Neural crest cell (in vitro differentiated cells): ENCODE data around the gene ANKRD27. TPM values are rescaled to one million over a fixed set of nuclear protein-coding genes. Genes with fewer than 3 reads are reported as not detected.
A peak's percentile ranks its signal among the peaks of the same experiment; 100 is the strongest.
"Not testable (repeated sequence)": the region's sequence is repeated elsewhere in the genome, so short reads cannot be mapped to it uniquely, and the experiment has no call there.

Experiments
- DNase-seq: peaks from one replicate; pipeline ENCODE4 v3.0.0; 2021; ENCODE audit warnings: low read depth, mixed read lengths, low spot score
- H3K27ac Mint-ChIP-seq: one replicate; pipeline ENCODE4 v1.8.0; 2021; ENCODE audit warnings: mild to moderate bottlenecking, mixed read lengths; ENCODE audit not compliant: unreplicated experiment
- H3K27me3 Mint-ChIP-seq: 2 replicates; pipeline ENCODE4 v1.8.0; 2021; ENCODE audit warnings: low read depth, mild to moderate bottlenecking, mixed read lengths
- H3K36me3 Mint-ChIP-seq: 2 replicates; pipeline ENCODE4 v1.8.0; 2021; ENCODE audit warnings: low read depth, mild to moderate bottlenecking, mixed read lengths
- H3K4me1 Mint-ChIP-seq: 2 replicates; pipeline ENCODE4 v1.8.0; 2021; ENCODE audit warnings: mixed read lengths
- H3K4me3 Mint-ChIP-seq: one replicate; pipeline ENCODE4 v1.8.0; 2021; ENCODE audit warnings: mild to moderate bottlenecking, mixed read lengths
- H3K9me3 Mint-ChIP-seq: 2 replicates; pipeline ENCODE4 v1.8.0; 2021; ENCODE audit warnings: mixed read lengths
- total RNA-seq: library from RNA; stranded (reverse); gene quantifications from 2 replicates; pipeline ENCODE4 v1.2.1, GENCODE V29; 2021
- TF ChIP-seq, protein P1 (sequence below): fragments of 200-600 bp; sonication (generic); conservative IDR thresholded peaks from 2 replicates; pipeline ENCODE4 v1.5.0; 2021; ENCODE audit warnings: antibody characterized with exemption, mild to moderate bottlenecking

The ANKRD27 gene
- total RNA-seq, 1 donor from 2014 or later = 25.1 TPM

DNA sequence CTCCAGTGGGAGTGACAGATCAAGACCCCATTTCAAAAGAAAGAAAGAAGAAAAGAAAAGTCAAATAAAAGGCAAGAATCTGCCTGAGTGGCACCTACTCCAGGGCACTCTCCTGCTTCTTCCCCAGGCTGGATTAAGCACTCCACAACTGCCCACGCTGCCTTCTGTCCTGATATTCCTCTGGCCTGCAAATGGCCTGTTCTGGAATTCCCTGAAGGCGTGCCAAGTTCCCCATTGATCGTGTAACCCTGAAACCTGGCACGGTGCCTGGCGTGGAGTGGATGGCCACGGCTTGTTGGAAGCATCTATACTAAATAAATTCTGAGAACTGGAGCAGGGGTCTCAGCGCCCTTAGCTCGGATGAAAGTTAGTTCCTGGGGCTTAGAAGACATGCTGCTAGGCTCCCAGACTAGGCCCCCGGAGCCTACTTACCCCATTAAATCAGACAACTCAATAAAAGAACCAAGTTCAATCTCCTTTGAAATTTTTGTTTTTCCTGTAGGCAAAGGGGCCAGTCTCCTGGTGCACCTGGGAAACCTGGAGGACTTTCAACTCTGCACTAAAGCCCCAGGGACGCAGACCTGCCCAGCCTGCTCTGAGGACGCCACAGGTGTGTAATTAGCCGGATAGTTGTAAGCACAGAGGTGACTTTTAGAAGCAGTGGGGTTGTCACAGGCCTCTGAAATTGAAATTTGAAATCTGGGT, 21.9 kb downstream of the ANKRD27 start:
- Mint-ChIP-seq H3K36me3 (no peaks in the 10 kb centered on the region), H3K27me3 (no peaks in the 10 kb centered on the region), H3K27ac (no peak overlapping the region), H3K9me3 (no peaks in the 10 kb centered on the region), H3K4me1 (peaks cover 7% of the 10 kb centered on the region), H3K4me3 (no peak overlapping the region)
- no peak for DNase-seq
- TF ChIP-seq, protein P1, sequence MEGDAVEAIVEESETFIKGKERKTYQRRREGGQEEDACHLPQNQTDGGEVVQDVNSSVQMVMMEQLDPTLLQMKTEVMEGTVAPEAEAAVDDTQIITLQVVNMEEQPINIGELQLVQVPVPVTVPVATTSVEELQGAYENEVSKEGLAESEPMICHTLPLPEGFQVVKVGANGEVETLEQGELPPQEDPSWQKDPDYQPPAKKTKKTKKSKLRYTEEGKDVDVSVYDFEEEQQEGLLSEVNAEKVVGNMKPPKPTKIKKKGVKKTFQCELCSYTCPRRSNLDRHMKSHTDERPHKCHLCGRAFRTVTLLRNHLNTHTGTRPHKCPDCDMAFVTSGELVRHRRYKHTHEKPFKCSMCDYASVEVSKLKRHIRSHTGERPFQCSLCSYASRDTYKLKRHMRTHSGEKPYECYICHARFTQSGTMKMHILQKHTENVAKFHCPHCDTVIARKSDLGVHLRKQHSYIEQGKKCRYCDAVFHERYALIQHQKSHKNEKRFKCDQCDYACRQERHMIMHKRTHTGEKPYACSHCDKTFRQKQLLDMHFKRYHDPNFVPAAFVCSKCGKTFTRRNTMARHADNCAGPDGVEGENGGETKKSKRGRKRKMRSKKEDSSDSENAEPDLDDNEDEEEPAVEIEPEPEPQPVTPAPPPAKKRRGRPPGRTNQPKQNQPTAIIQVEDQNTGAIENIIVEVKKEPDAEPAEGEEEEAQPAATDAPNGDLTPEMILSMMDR = no peak

DNA sequence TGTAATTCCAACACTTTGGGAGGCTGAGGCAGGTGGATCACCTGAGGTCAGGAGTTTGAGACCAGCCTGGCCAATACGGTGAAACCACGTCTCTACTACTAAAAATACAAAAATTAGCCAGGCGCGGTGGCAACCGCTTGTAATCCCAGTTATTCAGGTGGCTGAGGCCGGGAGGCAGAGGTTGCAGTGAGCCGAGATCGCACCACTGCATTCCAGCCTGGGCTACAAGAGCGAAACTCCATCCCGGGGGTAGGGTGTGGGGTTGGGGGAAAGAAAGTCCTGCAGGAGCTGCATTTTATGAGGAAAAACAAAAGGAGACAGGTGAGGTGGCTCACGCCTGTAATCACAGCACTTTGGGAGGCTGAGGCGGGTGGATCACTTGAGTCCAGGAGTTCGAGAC, 22.6 kb downstream of the ANKRD27 start:
- DNase-seq, H3K27ac Mint-ChIP-seq, H3K4me1 Mint-ChIP-seq, H3K9me3 Mint-ChIP-seq, H3K36me3 Mint-ChIP-seq, H3K4me3 Mint-ChIP-seq, H3K27me3 Mint-ChIP-seq: not testable (repeated sequence)

DNA sequence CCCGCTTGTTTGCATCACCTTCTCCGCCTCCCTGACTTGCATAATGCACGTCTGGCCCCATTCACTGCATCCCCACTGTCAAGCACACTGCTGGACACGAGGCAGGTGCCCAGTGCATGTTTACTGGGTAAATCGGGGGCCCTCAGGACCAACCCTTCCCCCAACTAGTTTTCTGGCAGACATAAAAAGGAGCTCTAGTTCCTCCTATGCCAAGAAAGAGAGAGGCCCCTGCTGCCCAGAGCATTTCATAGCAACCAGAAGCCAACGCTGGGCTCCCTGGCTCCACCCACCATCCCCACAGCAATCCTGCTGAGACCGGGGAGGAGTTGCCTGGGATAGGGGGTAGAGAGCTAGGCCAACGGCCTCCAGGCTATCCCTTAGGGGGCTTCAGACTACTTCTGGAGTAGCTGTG, 23.2 kb downstream of the ANKRD27 start:
- H3K27me3 Mint-ChIP-seq = no peaks in the 10 kb centered on the region
- no peak overlapping the region for H3K27ac Mint-ChIP-seq

DNA sequence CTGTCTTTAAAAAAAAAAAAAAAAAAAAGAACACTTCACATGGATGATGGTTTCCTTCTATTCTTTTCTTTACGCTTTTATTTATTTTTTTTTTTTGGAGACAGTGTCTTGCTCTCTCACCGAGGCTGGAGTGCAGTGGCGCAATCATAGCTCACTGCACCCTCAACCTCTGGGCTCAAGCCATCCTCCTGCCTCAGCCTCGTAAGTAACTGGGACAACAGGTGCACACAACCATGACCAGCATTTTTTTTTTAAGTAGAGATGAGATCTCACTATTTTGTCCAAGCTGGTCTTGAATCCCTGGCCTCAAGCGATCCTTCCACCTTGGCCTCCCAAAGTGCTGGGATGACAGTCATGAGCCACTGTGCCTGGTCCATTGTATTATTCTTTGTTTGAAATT, 24.3 kb downstream of the ANKRD27 start:
- TF ChIP-seq, protein P1 = no peak
- no peak overlapping the region for H3K27ac Mint-ChIP-seq
- no peak overlapping the region for H3K4me3 Mint-ChIP-seq
- no peaks in the 10 kb centered on the region for H3K27me3 Mint-ChIP-seq
- H3K4me1 Mint-ChIP-seq = peaks cover 7% of the 10 kb centered on the region
- no peaks in the 10 kb centered on the region for H3K9me3 Mint-ChIP-seq
- no peak for DNase-seq
- no peaks in the 10 kb centered on the region for H3K36me3 Mint-ChIP-seq

More for the DNA sequence above, 23.2 kb downstream of the ANKRD27 start:
- no peaks in the 10 kb centered on the region for H3K9me3 Mint-ChIP-seq
- peaks cover 7% of the 10 kb centered on the region for H3K4me1 Mint-ChIP-seq
- DNase-seq = peak; percentile 34
- TF ChIP-seq, protein P1 = no peak
- no peaks in the 10 kb centered on the region for H3K36me3 Mint-ChIP-seq
- H3K4me3 Mint-ChIP-seq = no peak overlapping the region

DNA sequence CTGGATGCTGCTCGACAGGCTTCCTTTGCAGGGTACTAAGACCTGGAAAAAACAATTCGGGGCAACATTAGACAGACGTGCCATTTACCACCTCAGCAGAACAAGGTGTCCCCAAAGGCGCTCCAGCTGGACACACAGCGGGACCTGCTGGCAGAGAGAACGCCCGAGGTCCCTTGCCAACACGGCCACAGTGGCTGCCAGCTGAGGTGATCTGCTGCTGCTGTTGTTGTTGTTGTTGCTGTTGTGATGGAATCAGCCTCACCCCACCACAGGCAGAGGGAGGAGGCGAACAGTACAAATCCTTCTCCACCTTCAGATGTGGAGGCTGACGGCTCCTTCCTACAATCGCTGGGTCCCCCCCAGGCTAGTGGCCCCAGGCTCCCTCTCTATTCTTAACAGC, 25.2 kb downstream of the ANKRD27 start:
- no peaks in the 10 kb centered on the region for H3K27me3 Mint-ChIP-seq

DNA sequence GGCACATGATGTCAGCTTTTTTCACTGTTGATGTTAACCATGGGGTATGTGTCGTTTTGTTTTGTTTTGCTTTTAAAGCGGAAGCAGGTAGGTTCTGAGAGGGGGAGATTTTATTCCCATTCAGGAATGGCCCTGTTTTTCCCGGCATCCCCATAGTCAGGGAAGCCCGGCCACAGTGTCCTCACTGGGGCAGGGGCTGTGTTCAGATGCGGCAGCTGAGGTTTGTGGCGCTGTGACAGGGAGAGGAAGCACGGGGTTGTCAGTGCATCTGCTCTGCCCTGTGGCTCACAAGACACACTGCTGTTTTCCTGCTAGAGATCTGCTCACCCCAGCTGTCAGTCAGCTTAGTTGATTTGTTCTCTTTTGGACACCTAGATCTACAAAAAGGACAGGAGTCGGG, 27.6 kb downstream of the ANKRD27 start:
- H3K9me3 Mint-ChIP-seq = no peaks in the 10 kb centered on the region
- no peak for DNase-seq
- H3K36me3 Mint-ChIP-seq = no peaks in the 10 kb centered on the region
- TF ChIP-seq, protein P1 = no peak
- H3K27me3 Mint-ChIP-seq = no peaks in the 10 kb centered on the region
- H3K4me1 Mint-ChIP-seq = peaks cover 7% of the 10 kb centered on the region
- no peak overlapping the region for H3K4me3 Mint-ChIP-seq
- no peak overlapping the region for H3K27ac Mint-ChIP-seq

More for the DNA sequence above, 25.2 kb downstream of the ANKRD27 start:
- Mint-ChIP-seq H3K4me3 (no peak overlapping the region), H3K4me1 (peaks cover 7% of the 10 kb centered on the region), H3K9me3 (no peaks in the 10 kb centered on the region), H3K27ac (no peak overlapping the region), H3K36me3 (no peaks in the 10 kb centered on the region)
- DNase-seq = no peak
- TF ChIP-seq, protein P1 = no peak
